ENCODE results near the gene TACC2. TPM values are rescaled to one million over a fixed set of nuclear protein-coding genes. Genes with fewer than 3 reads are reported as not detected.

Gene TACC2
- total RNA-seq, 1 donor from 2014 or later, result 400 TPM

GRCh38 chr10:122220736-122221135, 231.8 kb downstream of the TACC2 start:
- peaks cover 8% of the 10 kb centered on the region for H3K4me1 ChIP-seq
- TF ChIP-seq CTCF (IDR thresholded peaks at IDR 0.05; ENCODE audit: borderline replicate concordance), result no peak
- no peaks in the 10 kb centered on the region for H3K27me3 ChIP-seq (ENCODE audit: low read depth)
- H3K27ac ChIP-seq (replicated peaks), result no peak overlapping the region
- H3K4me3 ChIP-seq, result no peak overlapping the region
- intact Hi-C loops (cut with micrococcal nuclease), result no loop called here
- no peaks in the 10 kb centered on the region for H3K9me3 ChIP-seq (replicated peaks)
- no peak for DNase-seq
- peaks cover 94% of the 10 kb centered on the region for H3K36me3 ChIP-seq

DNA sequence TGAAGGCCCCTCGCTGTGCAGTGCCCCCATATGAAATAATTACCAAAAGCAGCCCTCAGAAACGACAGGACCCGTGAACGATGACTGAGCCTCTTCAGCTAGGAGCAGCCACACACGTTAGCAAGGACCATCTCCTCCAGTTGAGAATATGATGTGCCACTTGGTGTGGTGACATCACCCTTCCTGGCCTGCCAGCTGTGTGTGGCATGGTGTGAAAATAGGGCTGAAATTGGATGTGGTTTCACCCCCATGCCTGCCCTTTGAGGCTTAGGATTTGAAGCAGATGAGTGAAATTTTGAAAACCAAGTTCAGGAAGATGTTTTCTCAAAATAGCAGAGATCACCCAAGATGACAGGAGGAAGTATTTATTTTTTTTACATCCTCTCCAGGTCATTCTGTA, 233.0 kb downstream of the TACC2 start:
- peaks cover 17% of the 10 kb centered on the region for H3K4me1 ChIP-seq
- intact Hi-C loops (cut with micrococcal nuclease), result no loop called here
- no peak for DNase-seq
- H3K27me3 ChIP-seq (ENCODE audit: low read depth), result no peaks in the 10 kb centered on the region
- no peak overlapping the region for H3K4me3 ChIP-seq
- no peak overlapping the region for H3K27ac ChIP-seq (replicated peaks)
- H3K36me3 ChIP-seq, result peaks cover 94% of the 10 kb centered on the region
- no peak for TF ChIP-seq CTCF (IDR thresholded peaks at IDR 0.05; ENCODE audit: borderline replicate concordance)
- H3K9me3 ChIP-seq (replicated peaks), result no peaks in the 10 kb centered on the region

- no peak overlapping the region for H3K4me3 ChIP-seq
- H3K27ac ChIP-seq (replicated peaks), result no peak overlapping the region
- H3K36me3 ChIP-seq, result peaks cover 94% of the 10 kb centered on the region
- TF ChIP-seq CTCF (IDR thresholded peaks at IDR 0.05; ENCODE audit: borderline replicate concordance), result no peak
- H3K9me3 ChIP-seq (replicated peaks), result no peaks in the 10 kb centered on the region
- peaks cover 19% of the 10 kb centered on the region for H3K4me1 ChIP-seq
- DNase-seq, result no peak
- H3K27me3 ChIP-seq (ENCODE audit: low read depth), result no peaks in the 10 kb centered on the region
- intact Hi-C loops (cut with micrococcal nuclease), result no loop called here
Observed at GRCh38 chr10:122222638-122223037, 233.7 kb downstream of the TACC2 start.

DNA sequence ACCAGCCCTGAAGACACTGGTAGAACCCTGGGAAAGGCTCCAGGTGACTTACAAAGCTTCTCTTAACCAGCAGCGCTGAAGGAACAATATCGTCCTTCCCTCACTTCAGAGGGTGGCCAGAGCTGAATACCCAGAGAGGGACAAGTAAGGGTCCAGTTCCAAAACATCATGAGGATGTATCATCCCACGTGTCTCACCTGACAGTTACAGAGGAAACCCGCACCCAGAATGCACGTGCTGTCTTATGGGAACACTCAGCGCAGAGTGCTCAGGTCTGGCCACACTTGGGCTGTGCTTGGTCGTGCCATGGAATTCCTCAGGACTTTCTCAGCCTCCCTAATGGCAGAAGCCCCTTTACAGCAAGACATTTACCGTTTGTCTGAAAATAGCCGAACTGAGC, 235.2 kb downstream of the TACC2 start:
- intact Hi-C loops (cut with micrococcal nuclease), result no loop called here

GRCh38 chr10:122225330-122225729, 236.4 kb downstream of the TACC2 start:
- Histone ChIP-seq H3K4me3 (no peak overlapping the region), H3K27me3 (ENCODE audit: low read depth) (no peaks in the 10 kb centered on the region), H3K4me1 (peaks cover 19% of the 10 kb centered on the region), H3K36me3 (peaks cover 94% of the 10 kb centered on the region), H3K27ac (replicated peaks) (no peak overlapping the region), H3K9me3 (replicated peaks) (no peaks in the 10 kb centered on the region)
- intact Hi-C loops (cut with micrococcal nuclease), result no loop called here
- no peak for TF ChIP-seq CTCF (IDR thresholded peaks at IDR 0.05; ENCODE audit: borderline replicate concordance)
- DNase-seq, result no peak

More for the DNA sequence above, 235.2 kb downstream of the TACC2 start:
- Histone ChIP-seq H3K9me3 (replicated peaks) (no peaks in the 10 kb centered on the region), H3K4me3 (no peak overlapping the region), H3K4me1 (peaks cover 19% of the 10 kb centered on the region), H3K36me3 (peaks cover 94% of the 10 kb centered on the region), H3K27ac (replicated peaks) (no peak overlapping the region), H3K27me3 (ENCODE audit: low read depth) (no peaks in the 10 kb centered on the region)
- no peak for DNase-seq
- TF ChIP-seq CTCF (IDR thresholded peaks at IDR 0.05; ENCODE audit: borderline replicate concordance), result no peak

DNA sequence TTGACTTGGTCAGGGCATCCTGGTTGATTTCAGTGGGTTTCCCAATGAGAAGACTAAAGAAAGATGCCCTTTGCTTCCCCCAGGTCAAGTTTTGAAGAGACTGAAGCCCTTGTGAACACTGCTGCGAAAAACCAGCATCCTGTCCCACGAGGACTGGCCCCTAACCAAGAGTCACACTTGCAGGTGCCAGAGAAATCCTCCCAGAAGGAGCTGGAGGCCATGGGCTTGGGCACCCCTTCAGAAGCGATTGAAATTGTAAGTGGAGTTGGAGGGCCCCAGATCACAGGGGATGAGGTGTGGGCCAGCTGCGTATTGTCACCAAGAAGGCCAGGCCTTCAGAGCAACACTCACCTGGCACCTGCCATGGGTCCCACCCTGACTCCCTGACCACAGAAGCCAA, 238.8 kb downstream of the TACC2 start:
- H3K36me3 ChIP-seq, result peaks cover 96% of the 10 kb centered on the region
- no peaks in the 10 kb centered on the region for H3K9me3 ChIP-seq (replicated peaks)
- H3K27me3 ChIP-seq (ENCODE audit: low read depth), result no peaks in the 10 kb centered on the region
- H3K4me3 ChIP-seq, result no peak overlapping the region
- TF ChIP-seq CTCF (IDR thresholded peaks at IDR 0.05; ENCODE audit: borderline replicate concordance), result no peak
- DNase-seq, result no peak
- H3K27ac ChIP-seq (replicated peaks), result no peak overlapping the region
- H3K4me1 ChIP-seq, result peaks cover 25% of the 10 kb centered on the region
- intact Hi-C loops (cut with micrococcal nuclease), result no loop called here
